Psoas muscle (tissue), 8 donors: ENCODE measurements around the gene STK40. TPM values are rescaled to one million over a fixed set of nuclear protein-coding genes. Genes with fewer than 3 reads are reported as not detected.

Experiments used
- ATAC-seq, 4 donors: fragments of 200-7000 bp; cut with Tn5 transposase; one replicate each; pipeline ENCODE4 v1.9.1; 2020; ENCODE audit warnings: moderate library complexity in 3 of 4, mild to moderate bottlenecking in 2 of 4
- DNase-seq, 2 donors: peaks; one replicate each; pipeline ENCODE4 v3.0.0-alpha.2; 2020
- H3K27ac ChIP-seq: fragments of 200-600 bp; one replicate; pipeline ENCODE4 v1.8.0; 2022
- H3K27me3 ChIP-seq, 3 donors: fragments of 200-600 bp in 1 of 3; one replicate each; pipeline versions ENCODE4 v1.6.1 to v1.8.0; 2013 to 2022; ENCODE audit warnings: low read length in 2 of 3, mild to moderate bottlenecking in 2 of 3, moderate library complexity in 1 of 3; ENCODE audit not compliant: insufficient read depth in 3 of 3
- H3K36me3 ChIP-seq, 2 donors: fragments of 200-600 bp in 1 of 2; one replicate each; pipeline versions ENCODE4 v1.6.1 to v1.8.0; 2013 to 2022; ENCODE audit warnings: low read depth in 1 of 2, mild to moderate bottlenecking in 1 of 2, moderate library complexity in 1 of 2; ENCODE audit not compliant: insufficient read depth in 1 of 2
- H3K4me1 ChIP-seq: fragments of 200-600 bp; one replicate; pipeline ENCODE4 v1.8.0; 2022
- H3K4me3 ChIP-seq: fragments of 200-600 bp; one replicate; pipeline ENCODE4 v1.8.0; 2022; ENCODE audit warnings: mild to moderate bottlenecking
- H3K9me3 ChIP-seq: fragments of 200-600 bp; one replicate; pipeline ENCODE4 v1.8.0; 2022
- WGBS, 3 donors: extraction: QIAGEN DNeasy Blood & Tissue Kit; methylation state at CpG; one replicate each; pipeline versions ENCODE4 v1.1.6 to v1.1.7; 2013; 5-methylcytosine and 5-hydroxymethylcytosine counted together
- intact Hi-C, 2 donors: fragments of 100-400 bp; cut with DNase I; formaldehyde crosslinking; loops; one replicate each; pipeline versions ENCODE4 v1.11.0 to v1.14.2; 2022
- polyA plus RNA-seq, 3 donors: library from polyadenylated mRNA; stranded (reverse); fragments of 200-250 nt; gene quantifications; one replicate each; pipeline ENCODE4 v1.2.3, GENCODE V29; 2013
- total RNA-seq, 4 donors: library from RNA; stranded (reverse); fragmentation: NEBNext Ultra II Directional in 2 of 4; extraction: Animal tissue kit (Norgen Biotek cat#: 25700) in 2 of 4; gene quantifications; one replicate each; pipeline versions ENCODE4 v1.2.1 to v1.2.4, GENCODE V29; 2021 to 2023
- TF ChIP-seq, protein P1 (sequence below): fragments of 200-600 bp; IDR thresholded peaks from one replicate; pipeline ENCODE4 v1.8.0; 2022; ENCODE audit warnings: antibody characterized with exemption
- donor health status: healthy with polysubstance abuse.
- donor health status: DM: no; HTN: no; CAD: no; lungs with moderate emphysema.
- donor health status: Bipolar disorder and iron deficiency.
- donor health status: healthy.
- donor health status: DM: yes; HTN: yes; CAD: no.
- donor health status: DM: no; HTN: no; CAD: no.
- donor health status: DM: no; HTN: no; CAD: no.
- donor health status: DM: yes; HTN: yes; CAD: no.

Gene STK40
- total and polyA plus RNA-seq, 7 donors, result 84.4 to 312 (median 162) TPM

DNA sequence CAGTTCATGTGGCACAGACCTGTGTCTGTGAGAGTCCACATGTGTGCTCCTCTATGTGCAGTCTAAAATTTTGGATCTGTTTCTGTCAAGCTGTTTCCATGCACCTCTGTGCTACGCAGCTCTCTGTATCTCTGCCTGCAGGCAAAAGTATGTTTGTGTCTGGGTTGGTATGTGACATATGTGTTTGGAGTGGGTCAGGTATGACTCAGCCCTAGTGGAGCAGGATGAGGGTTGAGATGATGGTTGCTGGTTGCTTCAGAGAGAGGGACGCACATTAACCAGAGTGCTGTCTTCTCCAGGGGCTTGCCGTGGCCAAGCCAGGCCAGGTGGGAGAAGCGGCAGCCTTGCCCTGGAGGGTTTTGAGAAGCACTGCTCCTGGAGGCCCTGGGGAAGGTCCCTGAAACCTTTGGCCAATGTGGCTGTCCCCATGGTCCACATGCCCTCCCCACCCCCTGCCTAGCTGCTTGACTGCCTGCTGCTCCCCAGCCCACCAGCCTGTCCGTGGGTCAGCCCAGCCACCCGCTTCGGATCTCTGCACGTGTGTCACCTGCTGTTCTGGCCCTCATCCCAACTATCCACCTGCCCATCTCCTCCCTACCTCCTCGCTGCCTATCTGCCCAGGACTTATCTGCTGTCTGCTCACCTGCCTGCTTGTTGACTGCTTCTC, 58.2 kb downstream of the STK40 start:
- TF ChIP-seq, protein P1, sequence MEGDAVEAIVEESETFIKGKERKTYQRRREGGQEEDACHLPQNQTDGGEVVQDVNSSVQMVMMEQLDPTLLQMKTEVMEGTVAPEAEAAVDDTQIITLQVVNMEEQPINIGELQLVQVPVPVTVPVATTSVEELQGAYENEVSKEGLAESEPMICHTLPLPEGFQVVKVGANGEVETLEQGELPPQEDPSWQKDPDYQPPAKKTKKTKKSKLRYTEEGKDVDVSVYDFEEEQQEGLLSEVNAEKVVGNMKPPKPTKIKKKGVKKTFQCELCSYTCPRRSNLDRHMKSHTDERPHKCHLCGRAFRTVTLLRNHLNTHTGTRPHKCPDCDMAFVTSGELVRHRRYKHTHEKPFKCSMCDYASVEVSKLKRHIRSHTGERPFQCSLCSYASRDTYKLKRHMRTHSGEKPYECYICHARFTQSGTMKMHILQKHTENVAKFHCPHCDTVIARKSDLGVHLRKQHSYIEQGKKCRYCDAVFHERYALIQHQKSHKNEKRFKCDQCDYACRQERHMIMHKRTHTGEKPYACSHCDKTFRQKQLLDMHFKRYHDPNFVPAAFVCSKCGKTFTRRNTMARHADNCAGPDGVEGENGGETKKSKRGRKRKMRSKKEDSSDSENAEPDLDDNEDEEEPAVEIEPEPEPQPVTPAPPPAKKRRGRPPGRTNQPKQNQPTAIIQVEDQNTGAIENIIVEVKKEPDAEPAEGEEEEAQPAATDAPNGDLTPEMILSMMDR, result no peak
- Histone ChIP-seq H3K36me3 (no peaks in the 10 kb centered on the region), H3K27me3 (peaks cover 0 to 3% (median 0%) of the 10 kb centered on the region in 3 donors), H3K4me1 (peaks cover 5% of the 10 kb centered on the region), H3K27ac (no peak overlapping the region), H3K9me3 (no peaks in the 10 kb centered on the region), H3K4me3 (no peak overlapping the region)
- 85 to 88% (median 87%) methylated on average over 9 of the region's 9 CpGs for WGBS, 3 donors
- DNase-seq (no peak), ATAC-seq (no peak)
- intact Hi-C loops, result no loop called here

- 68 to 73% (median 71%) methylated on average over 6 of the region's 6 CpGs for WGBS, 3 donors
- DNase-seq (no peak), ATAC-seq (no peak)
- TF ChIP-seq, protein P1, result no peak
- Histone ChIP-seq H3K27ac (no peak overlapping the region), H3K4me1 (peaks cover 5% of the 10 kb centered on the region), H3K9me3 (no peaks in the 10 kb centered on the region), H3K4me3 (no peak overlapping the region), H3K36me3 (no peaks in the 10 kb centered on the region), H3K27me3 (peaks cover 0 to 5% (median 0%) of the 10 kb centered on the region in 3 donors)
- intact Hi-C loops, result no loop called here
These were observed 59.2 kb downstream of the STK40 start for GRCh38 chr1:36326499-36326898.

GRCh38 chr1:36324353-36324703, 61.4 kb downstream of the STK40 start:
- H3K4me1 ChIP-seq, result peaks cover 10% of the 10 kb centered on the region
- intact Hi-C loops, result no loop called here
- H3K27ac ChIP-seq, result no peak overlapping the region

DNA sequence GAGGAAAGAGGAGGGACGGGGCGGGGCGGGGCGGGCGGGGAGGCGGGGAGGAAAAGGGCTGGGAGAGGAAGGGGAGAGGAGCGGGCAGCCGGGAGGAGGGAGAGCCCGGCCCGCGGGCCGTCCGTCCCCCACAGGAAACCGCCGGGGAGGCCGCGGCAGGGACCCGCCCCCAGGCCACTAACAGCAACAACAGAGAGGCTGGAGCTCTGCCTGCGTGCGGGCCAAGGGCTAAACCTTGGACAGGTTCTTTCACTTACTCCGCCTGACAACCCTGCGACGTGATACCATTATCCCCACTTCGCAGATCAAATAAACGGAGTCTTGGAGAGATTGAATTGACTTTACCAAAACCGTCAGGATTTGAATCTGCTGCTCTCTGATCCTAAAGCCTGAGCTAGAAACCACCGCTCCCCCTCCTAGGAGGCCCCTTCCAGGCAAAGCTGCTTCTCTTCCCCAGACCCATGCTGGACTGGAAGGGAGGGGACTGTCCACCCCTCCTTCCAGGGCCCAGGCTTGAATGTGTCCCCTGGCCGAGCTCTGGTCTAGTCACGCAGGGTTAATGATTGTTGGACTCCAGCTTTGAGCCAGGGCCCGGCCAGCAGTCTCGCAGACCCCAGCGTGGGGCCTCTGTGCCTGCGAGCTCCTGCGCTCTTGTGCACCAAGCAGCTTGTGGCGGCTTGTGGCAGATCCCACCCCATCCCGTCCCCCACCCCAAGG, 61.9 kb downstream of the STK40 start, which contains the start of gene EVA1B:
Gene EVA1B, minus strand, starts transcription at position 10 of the 717 bp plus-strand sequence. CDS start 608 bp downstream, outside the sequence.
- H3K27ac ChIP-seq, result peak within 1 kb of the TSS; percentile 56
- DNase-seq (peak; percentile 79 to 88), ATAC-seq (peak; percentile 10 to 46 (median 26))
- 16 to 26% (median 17%) methylated on average over 29 to 36 of the region's 36 CpGs for WGBS, 3 donors
- H3K4me3 ChIP-seq, result peak within 1 kb of the TSS; percentile 68
- peaks cover 0 to 5% (median 0%) of the 10 kb centered on the region in 3 donors for H3K27me3 ChIP-seq
- intact Hi-C loops, result no loop called here
- no peaks in the 10 kb centered on the region for H3K36me3 ChIP-seq
- TF ChIP-seq, protein P1, result no peak
- peaks cover 10% of the 10 kb centered on the region for H3K4me1 ChIP-seq
- no peaks in the 10 kb centered on the region for H3K9me3 ChIP-seq

More at GRCh38 chr1:36324353-36324703, 61.4 kb downstream of the STK40 start:
- H3K9me3 ChIP-seq, result no peaks in the 10 kb centered on the region
- H3K4me3 ChIP-seq, result peak overlapping the region; percentile 68
- TF ChIP-seq, protein P1, result no peak
- 52 to 56% (median 55%) methylated on average over 8 to 9 of the region's 9 CpGs for WGBS, 3 donors
- no peak for ATAC-seq
- H3K27me3 ChIP-seq, result peaks cover 0 to 5% (median 0%) of the 10 kb centered on the region in 3 donors
- H3K36me3 ChIP-seq, result no peaks in the 10 kb centered on the region
- no peak for DNase-seq
